T-helper 1 cell (primary cell): ENCODE data around the gene TECR.
"Not testable (repeated sequence)": the region's sequence is repeated elsewhere in the genome, so short reads cannot be mapped to it uniquely, and the experiment has no call there.

Source experiments
- DNase-seq, 5 donors: peaks; one replicate each; pipeline ENCODE4 v3.0.0-alpha.2; 2012 to 2020

The TECR gene

GRCh38 chr19:14595558-14595957 lies 66.2 kb downstream of the TECR start:
- DNase-seq = no peak

DNA sequence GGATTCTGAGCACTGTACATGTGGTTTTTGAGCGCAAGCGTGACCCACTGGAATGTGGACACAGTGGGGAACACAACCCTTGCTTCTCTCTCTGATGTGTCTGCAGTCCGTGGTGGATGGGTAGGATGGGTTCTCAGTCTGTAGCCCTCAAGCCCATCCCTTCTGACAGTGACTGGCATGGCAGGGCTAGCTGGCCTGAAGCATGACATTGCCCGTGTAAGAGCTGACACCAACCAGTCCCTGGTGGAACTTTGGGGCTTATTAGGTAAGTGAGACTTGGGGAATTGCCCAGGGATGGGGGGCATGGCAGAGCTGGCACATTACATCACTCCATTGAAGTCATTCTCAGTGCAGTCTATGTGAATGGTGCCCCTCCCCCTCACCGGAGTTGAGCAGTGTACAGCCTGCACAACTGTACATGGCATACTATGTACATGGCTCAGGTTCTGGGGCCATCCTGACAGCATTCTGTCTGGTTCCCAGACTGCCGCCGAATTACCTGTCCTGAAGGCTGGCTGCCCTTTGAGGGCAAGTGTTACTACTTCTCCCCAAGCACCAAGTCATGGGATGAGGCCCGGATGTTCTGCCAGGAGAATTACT lies 70.3 kb downstream of the TECR start:
- DNase-seq = no peak

DNA sequence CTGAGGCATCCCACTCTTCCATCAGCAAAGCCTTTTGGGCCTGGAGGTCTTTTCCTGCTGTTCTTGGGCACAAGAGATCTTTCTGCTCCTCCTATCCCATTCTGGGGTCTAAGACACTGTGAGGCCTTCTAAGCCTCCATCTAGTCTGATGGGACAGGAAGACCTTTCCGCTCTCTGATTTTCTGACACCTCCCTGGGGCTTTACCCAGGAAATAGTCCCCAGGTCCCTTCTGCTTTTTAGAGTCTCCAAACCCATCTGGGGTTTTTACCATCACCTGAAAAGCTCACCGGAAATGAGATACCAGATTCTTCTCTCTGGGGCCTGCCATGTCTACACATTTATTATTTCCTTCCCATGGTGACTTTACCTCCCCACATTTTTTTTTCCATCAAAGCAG lies 74.6 kb downstream of the TECR start:
- no peak for DNase-seq

- DNase-seq = no peak
These were observed 77.2 kb downstream of the TECR start for GRCh38 chr19:14606627-14607026.

- no peak for DNase-seq
These were observed 81.7 kb downstream of the TECR start for GRCh38 chr19:14611051-14611450.

DNA sequence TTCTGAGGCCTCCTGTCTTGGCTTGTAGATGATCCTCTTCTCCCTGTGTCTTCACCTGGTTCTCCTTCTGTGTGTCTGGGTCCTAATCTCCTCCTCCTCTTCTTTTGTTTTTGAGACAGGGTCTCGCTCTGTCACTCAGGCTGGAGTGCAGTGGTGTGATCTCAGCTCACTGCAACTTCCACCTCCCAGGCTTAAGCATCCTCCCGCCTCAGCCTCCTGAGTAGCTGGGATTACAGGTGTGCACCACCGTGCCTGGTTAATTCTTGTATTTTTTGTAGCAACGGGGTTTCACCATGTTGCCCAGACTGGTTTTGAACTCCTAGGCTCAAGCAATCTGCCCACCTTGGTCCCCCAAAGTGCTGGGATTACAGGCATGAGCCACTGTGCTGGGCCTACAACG lies 82.8 kb downstream of the TECR start:
- not testable (repeated sequence) for DNase-seq

DNA sequence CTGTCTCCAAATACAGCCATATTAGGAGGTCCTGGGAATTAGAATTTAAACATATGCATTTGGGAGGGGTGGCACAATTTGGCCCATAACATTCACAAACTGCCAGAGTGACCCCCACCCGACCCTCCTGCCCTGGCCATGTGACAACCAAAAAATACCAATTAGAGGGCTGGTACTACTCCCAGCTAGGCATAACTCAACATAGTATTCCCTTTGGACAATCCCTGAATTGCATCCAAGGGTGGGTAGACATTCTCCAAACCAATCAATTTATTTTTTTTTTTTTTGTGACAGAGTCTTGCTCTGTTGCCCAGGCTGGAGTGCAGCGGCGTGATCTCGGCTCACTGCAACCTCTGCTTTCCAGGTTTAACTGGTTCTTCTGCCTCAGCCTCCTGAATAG lies 83.3 kb downstream of the TECR start:
- no peak for DNase-seq

GRCh38 chr19:14613399-14614098 lies 84.2 kb downstream of the TECR start:
- DNase-seq = not testable (repeated sequence)

DNA sequence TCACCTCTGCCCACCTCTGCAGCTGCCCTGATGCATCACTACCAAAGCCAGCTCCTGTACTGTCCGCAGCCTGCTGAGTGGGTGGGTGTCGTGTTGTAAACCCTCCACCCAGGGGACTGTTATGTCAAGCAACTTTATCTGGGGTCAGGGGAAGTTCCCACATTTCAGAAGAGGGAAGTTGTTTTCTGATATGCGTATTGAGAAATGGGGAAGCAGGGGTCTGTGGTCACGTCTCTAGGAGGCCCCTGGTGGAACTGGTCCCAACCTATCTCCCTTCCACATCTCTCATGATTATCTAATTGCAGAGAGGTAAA lies 84.7 kb downstream of the TECR start:
- DNase-seq = no peak
